Osteoblast (primary cell): ENCODE results near the gene TNS3. TPM values are rescaled to one million over a fixed set of nuclear protein-coding genes. Genes with fewer than 3 reads are reported as not detected.

ENCODE experiments used
- DNase-seq: peaks from one replicate; pipeline ENCODE4 v3.0.0; 2011; ENCODE audit warnings: low spot score, mixed read lengths; ENCODE audit not compliant: insufficient read length; ENCODE audit errors: missing footprints
- H2AFZ ChIP-seq: 2 replicates; pipeline ENCODE4 v1.6.0; 2011; ENCODE audit warnings: mild to moderate bottlenecking, low read length
- H3K27ac ChIP-seq: 2 replicates; pipeline ENCODE4 v1.5.1; 2011; ENCODE audit warnings: mild to moderate bottlenecking, low read depth, low read length, moderate library complexity
- H3K27me3 ChIP-seq: 2 replicates; pipeline ENCODE4 v1.6.0; 2012; ENCODE audit warnings: mild to moderate bottlenecking, control low read depth, inconsistent platforms, low read length, moderate library complexity; ENCODE audit not compliant: insufficient read depth
- H3K36me3 ChIP-seq: 2 replicates; pipeline ENCODE4 v1.5.1; 2011; ENCODE audit warnings: mild to moderate bottlenecking, low read length, control low read depth, moderate library complexity; ENCODE audit not compliant: insufficient read depth
- H3K4me1 ChIP-seq: 2 replicates; pipeline ENCODE4 v1.5.1; 2011; ENCODE audit warnings: mild to moderate bottlenecking, low read length, control low read depth, moderate library complexity; ENCODE audit not compliant: insufficient read depth
- H3K4me2 ChIP-seq: 2 replicates; pipeline ENCODE4 v1.6.0; 2011; ENCODE audit warnings: mild to moderate bottlenecking, low read length; ENCODE audit not compliant: insufficient read depth
- H3K4me3 ChIP-seq: fragments of 200-600 bp; sonication (generic); 3 replicates; pipeline ENCODE4 v1.5.1; 2012; ENCODE audit warnings: mild to moderate bottlenecking, low read length, inconsistent platforms; ENCODE audit not compliant: insufficient read depth
- H3K79me2 ChIP-seq: 2 replicates; pipeline ENCODE4 v1.6.0; 2012; ENCODE audit warnings: mild to moderate bottlenecking, low read length, control low read depth, inconsistent platforms; ENCODE audit not compliant: insufficient read depth
- H3K9me3 ChIP-seq: 2 replicates; pipeline ENCODE4 v1.5.1; 2011; ENCODE audit warnings: low read depth, low read length, control low read depth
- H4K20me1 ChIP-seq: 2 replicates; pipeline ENCODE4 v1.6.0; 2012; ENCODE audit warnings: mild to moderate bottlenecking, low read length, control low read depth; ENCODE audit not compliant: insufficient read depth
- total RNA-seq: library from RNA; depleted of rRNA; stranded (reverse); fragments of >200 nt; gene quantifications from 2 replicates; pipeline ENCODE4 v1.2.3, GENCODE V29; 2012
- TF ChIP-seq, protein P1 (sequence below): IDR thresholded peaks from 2 replicates; pipeline ENCODE4 v1.5.1; 2011; ENCODE audit warnings: mild to moderate bottlenecking, low read depth, low read length, moderate library complexity; ENCODE audit errors: extremely low read depth

Gene TNS3
- total RNA-seq, 1 donor, result 67.3 TPM

DNA sequence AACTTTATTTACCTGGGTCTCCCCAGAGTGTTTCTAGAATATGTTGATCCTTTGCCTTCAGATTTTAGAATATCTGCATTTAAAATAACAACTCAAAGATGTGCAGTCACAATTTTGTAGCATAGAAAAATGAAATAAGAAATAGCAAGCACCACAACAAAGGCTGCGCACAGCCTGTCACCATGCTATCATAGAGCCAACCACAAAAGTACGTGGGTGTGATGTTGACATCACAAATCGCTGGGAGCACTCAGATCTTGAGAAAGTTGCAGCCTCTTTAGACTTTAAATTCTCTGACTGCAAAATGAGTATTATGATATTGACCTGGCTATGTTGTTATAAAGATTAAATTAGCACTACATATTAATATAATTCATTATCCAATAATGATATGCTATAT is 177.9 kb downstream of the TNS3 start:
- Histone ChIP-seq H4K20me1 (peaks cover 55% of the 10 kb centered on the region), H3K4me2 (peak overlapping the region; percentile 3), H3K27me3 (no peaks in the 10 kb centered on the region), H3K9me3 (no peaks in the 10 kb centered on the region), H3K79me2 (no peaks in the 10 kb centered on the region), H3K4me3 (no peak overlapping the region), H3K27ac (peak overlapping the region; percentile 44), H3K4me1 (peaks cover 39% of the 10 kb centered on the region), H3K36me3 (peaks cover 42% of the 10 kb centered on the region), H2AFZ (no peak overlapping the region)
- TF ChIP-seq, protein P1, sequence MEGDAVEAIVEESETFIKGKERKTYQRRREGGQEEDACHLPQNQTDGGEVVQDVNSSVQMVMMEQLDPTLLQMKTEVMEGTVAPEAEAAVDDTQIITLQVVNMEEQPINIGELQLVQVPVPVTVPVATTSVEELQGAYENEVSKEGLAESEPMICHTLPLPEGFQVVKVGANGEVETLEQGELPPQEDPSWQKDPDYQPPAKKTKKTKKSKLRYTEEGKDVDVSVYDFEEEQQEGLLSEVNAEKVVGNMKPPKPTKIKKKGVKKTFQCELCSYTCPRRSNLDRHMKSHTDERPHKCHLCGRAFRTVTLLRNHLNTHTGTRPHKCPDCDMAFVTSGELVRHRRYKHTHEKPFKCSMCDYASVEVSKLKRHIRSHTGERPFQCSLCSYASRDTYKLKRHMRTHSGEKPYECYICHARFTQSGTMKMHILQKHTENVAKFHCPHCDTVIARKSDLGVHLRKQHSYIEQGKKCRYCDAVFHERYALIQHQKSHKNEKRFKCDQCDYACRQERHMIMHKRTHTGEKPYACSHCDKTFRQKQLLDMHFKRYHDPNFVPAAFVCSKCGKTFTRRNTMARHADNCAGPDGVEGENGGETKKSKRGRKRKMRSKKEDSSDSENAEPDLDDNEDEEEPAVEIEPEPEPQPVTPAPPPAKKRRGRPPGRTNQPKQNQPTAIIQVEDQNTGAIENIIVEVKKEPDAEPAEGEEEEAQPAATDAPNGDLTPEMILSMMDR, result no peak
- DNase-seq, result peak; percentile 80

DNA sequence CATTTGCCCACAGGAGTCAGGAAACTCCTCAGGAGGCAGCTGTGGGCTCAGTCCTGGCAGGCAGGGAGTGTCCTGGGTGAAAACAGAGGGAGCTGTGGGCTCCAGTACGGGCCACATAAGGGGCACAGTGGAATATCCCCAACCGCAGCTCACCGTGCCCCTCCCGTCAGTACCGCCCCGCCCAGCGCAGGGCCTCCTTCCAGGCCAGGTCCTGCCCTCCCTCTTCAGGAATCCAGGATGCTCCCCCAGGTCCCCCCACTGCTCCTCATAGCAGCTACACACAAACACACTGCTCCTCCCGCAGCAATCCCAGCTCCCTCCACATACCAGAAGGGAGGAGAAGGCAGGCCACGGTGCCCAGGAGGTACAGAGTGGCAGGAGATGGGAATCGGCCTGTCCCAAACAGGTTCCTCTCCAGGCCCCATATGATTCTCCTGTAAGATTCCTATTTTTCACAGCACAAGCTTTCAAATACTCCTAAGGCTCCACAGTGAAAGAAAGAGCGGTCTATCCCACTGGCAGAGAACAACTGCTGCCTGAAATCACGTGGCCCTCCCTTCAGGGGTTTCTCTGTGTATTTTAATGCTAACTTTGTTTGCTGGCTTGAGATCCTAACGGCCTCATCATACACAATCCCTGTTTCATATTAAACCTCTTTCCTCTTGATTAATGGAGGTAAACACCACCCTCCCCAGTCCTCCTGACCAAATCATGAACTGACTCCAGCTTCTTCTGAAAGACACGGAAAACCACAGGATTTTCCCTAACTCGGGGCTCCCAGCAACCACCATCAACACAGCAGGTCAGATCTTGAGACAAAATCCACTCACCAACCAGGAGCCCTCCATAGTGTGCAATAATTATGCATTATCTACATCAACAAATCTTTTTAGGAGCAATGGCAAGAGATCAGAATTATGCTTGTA is 178.7 kb downstream of the TNS3 start:
- Histone ChIP-seq H3K9me3 (no peaks in the 10 kb centered on the region), H3K4me3 (no peak overlapping the region), H2AFZ (no peak overlapping the region), H3K36me3 (peaks cover 48% of the 10 kb centered on the region), H3K4me1 (peaks cover 39% of the 10 kb centered on the region), H3K27me3 (no peaks in the 10 kb centered on the region), H3K27ac (peak overlapping the region; percentile 44), H4K20me1 (peaks cover 56% of the 10 kb centered on the region), H3K4me2 (no peak overlapping the region), H3K79me2 (no peaks in the 10 kb centered on the region)
- DNase-seq, result no peak
- TF ChIP-seq, protein P1, result no peak

DNA sequence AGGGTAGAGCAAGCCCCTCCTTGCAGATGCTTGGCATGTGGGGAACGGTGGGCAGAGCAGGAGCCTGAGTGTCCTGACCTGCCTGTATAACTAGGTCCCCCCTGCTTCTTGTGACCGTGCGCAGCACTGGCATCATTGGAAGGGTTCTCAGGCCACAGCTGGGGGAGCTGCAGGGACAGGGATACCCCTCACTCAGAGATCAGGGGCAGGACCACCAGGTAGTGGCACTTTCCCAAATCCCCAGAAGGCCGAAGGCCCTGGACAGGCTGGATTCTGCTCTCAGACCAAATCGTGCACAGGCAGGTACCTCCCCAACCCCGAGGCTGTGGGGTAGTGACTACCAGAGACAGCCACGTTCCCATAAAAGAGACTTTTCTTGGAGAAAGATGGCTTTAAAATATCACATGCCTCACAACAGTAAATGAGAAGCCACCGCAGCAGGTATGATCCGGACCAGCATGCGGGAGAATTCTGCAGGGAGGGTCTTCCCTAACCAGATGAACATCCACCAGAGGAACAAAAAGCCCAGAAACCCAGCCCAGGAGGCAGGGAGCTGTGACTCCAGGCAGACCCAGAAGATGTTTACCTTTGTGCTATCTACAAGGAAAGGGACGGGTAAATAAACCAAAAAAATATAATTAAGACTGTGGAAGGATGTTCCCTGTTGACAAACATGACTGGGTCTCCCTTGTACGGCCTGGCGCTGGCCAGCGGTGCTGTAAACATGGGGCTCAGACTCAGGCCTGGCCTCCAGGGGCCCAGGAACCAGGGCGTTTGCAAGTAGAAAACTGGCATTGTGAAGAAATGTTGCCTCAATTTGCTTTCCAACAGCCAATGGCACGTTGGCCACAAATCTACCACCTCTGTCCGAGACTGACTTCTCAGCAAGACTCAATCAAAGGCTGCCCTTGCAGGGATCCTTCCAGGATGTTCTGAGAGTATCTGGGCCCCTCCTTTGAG is 180.0 kb downstream of the TNS3 start:
- no peaks in the 10 kb centered on the region for H3K79me2 ChIP-seq
- H3K27me3 ChIP-seq, result no peaks in the 10 kb centered on the region
- DNase-seq, result no peak
- TF ChIP-seq, protein P1, result no peak
- H3K36me3 ChIP-seq, result peaks cover 51% of the 10 kb centered on the region
- peaks cover 38% of the 10 kb centered on the region for H3K4me1 ChIP-seq
- peaks cover 59% of the 10 kb centered on the region for H4K20me1 ChIP-seq
- H3K4me3 ChIP-seq, result no peak overlapping the region
- no peak overlapping the region for H3K4me2 ChIP-seq
- H3K9me3 ChIP-seq, result no peaks in the 10 kb centered on the region
- no peak overlapping the region for H3K27ac ChIP-seq
- H2AFZ ChIP-seq, result no peak overlapping the region
